Stimulated activated CD8-positive, alpha-beta memory T cell treated with anti-CD3 and anti-CD28 coated beads, Interleukin-7, amount 100 ng/mL, for 1 hour (primary cell): ENCODE results near the gene ACVR1.
"Not testable (repeated sequence)": the region's sequence is repeated elsewhere in the genome, so short reads cannot be mapped to it uniquely, and the experiment has no call there.

Experiments
- DNase-seq, 2 donors: peaks; one replicate each; pipeline ENCODE4 v3.0.0-alpha.2; 2020; ENCODE audit warnings: low read depth in 2 of 2

The ACVR1 gene

GRCh38 chr2:157758586-157758985 lies 117.5 kb downstream of the ACVR1 start:
- DNase-seq, result no peak

DNA sequence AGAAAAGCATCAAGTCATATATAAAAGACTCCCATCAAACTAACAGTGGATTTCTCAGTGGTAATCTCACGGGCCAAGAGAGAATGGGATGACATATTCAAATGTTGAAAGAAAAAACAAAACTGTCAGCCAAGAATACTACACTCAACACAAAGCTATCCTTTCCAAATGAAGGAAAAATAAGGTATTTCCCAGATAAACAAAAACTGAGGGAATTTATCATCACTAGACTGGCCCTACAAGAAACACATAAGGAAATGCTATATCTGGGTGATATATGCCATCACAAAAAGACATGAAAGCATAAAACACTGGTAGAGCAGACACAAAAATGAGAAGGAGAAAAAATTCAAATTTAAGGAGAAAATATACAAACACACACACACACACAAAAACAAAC lies 118.6 kb downstream of the ACVR1 start:
- no peak for DNase-seq

GRCh38 chr2:157756447-157756846 lies 119.7 kb downstream of the ACVR1 start:
- not testable (repeated sequence) for DNase-seq

DNA sequence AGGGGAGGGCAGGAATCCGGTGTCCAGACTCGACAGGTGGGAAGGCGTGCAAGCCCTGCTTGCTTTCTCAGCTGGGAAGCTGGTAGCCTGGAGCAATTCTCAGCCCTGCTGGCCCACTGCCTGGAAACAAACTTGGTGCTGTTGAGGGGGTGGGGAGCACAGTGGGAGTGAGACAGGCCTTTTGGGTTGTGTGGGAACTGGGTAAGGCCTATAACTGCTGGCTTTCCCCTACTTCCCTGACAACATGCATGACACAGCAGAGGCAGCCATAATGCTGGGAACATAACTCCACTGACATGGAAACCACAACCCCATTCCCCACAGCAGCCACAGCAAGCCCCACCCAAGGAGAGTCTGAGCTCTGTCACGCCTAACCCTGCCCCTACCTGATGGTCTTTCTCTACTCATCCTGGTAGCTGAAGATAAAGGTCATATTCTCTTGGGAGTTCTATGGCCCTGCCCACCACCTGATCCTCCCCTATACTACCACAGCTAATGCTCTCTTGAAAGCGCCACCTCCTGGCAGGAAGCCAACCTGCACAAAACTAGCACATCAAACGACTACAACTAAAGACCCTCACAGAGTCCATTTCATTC lies 124.6 kb downstream of the ACVR1 start:
- DNase-seq, result no peak

- DNase-seq, result no peak
These were observed 126.4 kb downstream of the ACVR1 start for GRCh38 chr2:157749684-157750083.

GRCh38 chr2:157748371-157749142 lies 127.6 kb downstream of the ACVR1 start:
- no peak for DNase-seq

DNA sequence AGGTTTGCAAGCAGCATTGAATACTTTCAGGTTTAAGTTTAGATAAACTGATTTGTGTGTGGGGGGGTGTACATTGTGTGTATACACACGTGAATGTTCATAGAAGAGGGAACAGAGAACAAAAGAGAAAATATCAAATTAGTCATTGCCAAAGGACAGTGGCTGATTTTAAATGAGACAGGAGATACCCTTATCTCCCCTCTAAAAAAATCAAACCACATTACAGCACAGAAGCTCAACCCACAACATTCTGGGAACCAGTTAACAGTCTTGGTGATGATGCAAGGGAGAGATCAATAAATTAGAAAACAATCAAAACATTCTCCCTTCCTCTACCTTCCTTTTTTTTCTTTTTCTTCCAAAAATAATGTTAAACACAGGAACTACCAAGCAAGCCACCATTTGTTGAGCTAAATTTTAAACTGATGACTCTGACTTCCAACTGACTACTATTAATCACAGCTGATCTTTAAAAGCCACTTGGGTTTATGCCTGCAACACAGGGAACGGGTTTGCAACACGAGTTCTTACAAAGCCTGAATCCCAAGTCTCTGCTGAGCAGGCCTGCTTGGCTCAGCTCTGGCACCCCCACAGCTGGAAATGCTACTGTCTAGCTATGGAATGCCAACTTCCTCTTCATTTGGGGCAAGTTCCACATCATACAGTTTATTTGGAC lies 128.3 kb downstream of the ACVR1 start:
- no peak for DNase-seq

DNA sequence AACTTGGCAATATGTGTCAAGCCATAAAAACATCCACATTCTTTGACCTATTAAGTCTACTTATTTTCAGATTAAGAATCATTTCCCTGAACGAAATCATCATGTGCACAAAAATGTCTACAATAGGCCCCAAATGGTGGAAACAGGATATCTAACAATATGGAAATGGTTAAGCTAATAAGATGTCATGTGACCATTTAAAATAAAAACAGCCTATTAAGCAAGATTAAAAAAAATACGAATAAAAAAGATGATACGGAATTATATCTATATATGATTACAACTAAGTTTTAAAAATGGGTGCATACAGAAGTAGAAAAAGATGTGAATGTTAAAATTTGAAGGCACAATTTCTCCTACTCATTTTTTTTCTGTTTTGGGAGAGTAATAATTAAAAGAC lies 128.8 kb downstream of the ACVR1 start:
- no peak for DNase-seq

DNA sequence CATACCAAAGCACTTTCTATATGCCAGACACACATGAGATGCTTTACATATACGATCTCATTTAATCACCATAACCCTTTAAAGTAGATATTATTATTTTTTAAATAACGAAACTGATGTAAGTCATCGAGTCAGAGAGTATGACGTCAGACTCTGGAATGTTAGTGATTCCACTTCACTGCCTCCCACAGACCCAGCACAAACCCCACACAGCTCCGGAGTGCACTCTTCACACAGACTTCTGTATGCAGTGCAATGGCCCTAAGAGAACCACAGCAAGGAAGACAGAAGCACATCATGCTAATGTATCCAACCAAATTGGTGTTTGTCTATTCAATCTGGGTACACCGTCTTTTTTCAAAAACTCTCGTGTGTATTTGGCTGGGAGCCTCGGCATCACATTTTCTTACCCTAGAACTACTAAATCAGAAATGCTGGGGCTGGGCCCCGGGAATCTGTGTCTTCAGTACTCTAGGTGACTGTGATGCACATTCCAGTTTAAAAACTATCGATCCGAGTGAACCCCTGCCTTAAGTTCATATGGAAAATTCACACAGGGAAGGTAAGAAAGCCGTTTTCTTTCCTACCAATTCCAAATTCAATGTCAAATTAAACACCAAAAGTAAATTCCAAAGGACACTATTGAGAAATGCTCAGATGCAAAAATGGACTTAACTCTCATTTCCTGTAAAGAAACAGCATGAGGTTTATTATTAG lies 129.7 kb downstream of the ACVR1 start:
- no peak for DNase-seq

DNA sequence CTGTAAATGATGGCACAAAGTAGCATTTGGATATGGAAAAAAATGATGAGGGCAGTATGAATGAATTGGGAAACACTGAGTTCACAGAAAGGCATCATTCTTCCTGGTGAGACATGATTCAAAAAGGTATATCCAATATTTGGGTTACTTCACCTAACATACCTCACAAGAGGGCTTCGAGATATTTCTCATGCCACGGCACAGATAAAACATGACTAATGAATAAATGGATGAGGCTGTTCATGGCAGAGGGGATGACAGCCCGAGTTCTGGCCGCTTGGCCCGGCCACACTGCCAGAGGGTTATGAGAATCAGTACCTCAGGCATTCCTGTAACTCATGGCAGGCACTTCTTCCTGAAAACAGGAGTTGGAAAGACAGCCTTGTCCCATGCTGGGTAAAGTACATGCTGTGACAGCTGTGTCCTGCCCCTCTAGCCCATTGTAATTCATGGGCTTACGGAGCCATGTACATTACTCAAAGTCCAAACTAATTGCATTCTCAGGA lies 131.5 kb downstream of the ACVR1 start:
- no peak for DNase-seq

- no peak for DNase-seq
These were observed 133.1 kb downstream of the ACVR1 start for GRCh38 chr2:157743051-157743450.

GRCh38 chr2:157741819-157742484 lies 134.2 kb downstream of the ACVR1 start:
- DNase-seq, result no peak

DNA sequence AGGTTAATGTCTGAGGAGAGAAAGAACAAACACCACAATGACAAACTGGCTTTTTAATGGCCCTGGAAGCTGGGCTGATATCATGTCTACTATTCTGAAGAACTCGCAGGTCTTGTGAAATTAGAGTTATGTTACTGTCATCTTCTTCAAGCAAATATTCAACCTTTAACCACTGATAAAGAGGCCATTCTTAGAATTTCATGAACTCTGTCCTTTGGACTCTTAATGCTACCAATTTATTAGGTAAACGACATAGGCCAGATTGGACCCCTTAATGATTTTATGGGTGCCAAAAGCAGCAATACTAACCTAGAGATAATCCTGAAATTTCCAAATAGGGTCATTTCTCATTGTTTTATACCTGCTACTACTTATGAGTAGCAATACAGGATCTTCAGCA lies 138.5 kb downstream of the ACVR1 start:
- no peak for DNase-seq

DNA sequence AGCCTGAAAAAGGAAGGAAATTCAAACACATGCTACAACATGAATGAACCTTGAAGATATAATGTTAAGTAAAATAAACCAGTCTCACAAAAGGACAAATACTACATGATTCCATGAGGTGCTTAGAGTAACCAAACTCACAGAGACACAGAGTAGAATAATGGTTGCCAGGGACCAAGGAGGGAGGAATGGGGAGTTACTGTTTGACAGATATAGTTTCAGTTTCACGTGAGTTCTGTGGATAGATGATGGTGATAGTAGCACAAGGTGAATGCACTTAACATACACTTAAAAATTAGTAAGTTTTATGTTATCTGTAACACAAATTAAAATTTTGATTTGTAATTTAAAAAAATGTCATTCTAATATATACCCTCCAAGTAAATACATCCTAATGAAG lies 140.6 kb downstream of the ACVR1 start:
- DNase-seq, result no peak

DNA sequence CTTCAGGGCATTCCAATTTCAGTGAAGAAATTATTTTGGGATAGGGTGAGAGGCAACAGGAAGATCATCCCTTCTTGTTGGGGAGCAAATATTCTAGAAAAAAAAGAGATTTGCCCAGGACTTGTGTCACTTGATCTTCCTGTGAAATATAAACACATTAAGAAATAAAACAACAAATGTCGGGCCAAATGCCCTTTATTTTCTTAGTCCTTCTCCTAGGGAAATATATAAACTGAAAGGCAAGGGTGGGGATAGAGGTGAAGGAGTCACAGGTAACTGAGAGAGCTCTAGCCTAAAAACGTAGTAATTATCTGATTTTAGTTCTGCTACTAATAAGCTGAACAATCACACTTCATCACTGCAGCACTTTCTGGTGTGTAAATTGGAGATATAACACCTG lies 142.9 kb downstream of the ACVR1 start:
- no peak for DNase-seq

DNA sequence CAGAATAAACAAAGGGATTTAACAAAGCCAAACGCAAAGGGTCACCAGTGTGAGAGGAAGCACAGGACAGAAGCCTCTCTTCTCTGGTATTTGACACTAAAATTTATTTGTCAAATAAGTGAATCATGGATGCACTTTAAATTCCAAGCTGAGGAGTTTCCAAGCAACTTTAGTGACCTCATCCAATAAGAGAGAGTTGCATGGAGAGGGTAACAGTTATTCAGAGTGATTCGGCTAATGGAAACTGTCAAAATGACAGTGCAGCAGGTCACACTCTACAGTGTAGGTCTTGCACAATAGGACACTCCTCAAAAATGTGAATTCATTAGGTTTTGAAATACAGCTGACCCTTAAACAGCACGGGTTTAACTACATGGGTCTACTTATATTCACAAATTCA lies 143.5 kb downstream of the ACVR1 start:
- no peak for DNase-seq

GRCh38 chr2:157727693-157728092 lies 148.4 kb downstream of the ACVR1 start:
- DNase-seq, result no peak

DNA sequence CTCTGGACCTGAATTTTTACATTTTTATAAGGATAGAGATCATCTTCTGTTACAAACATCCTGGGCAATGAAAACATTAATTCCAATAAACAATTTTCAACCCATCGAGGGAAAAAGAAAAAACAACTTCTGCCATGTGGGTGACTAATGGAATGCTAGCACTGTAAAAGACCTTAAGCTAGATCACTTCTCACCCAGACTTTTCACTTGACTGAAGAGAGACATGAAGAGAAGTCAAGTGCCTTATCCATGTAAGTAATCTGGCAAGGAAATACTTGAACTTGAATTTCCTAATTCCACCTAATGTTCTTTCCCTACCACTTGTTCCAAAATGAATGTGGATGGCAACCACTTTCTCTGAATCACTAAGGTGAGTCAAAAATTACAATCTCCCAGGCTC lies 149.2 kb downstream of the ACVR1 start:
- DNase-seq, result no peak

GRCh38 chr2:157725846-157726245 lies 150.3 kb downstream of the ACVR1 start:
- DNase-seq, result no peak

DNA sequence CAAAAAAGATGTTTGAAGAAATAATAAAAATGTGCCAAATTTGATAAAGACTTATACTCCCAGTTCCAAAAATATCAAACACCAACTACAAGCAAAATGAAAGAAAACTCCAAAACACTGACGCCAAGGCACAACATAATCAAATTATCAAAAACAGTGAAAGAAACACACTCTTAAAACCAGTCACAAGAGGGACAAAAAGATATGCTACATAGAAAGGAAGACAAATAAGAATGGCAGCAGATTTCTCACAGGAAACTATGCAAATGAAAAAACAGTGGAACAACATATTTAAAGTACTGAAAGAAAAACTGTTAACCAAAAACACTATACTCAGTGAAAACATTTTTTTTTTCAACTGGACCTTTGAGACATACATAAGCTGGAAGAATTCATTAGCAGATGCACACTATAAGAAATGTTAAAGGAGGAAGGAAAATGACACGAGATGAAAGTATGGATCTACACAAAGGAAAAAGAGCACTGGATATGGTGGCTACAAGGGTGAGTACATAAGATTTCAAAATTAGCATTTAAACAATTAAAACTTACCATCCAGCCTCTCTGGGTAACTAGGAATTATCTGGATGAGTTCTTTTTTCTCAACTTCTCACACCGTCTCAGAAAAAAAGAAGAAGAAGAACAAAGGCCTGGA lies 153.4 kb downstream of the ACVR1 start:
- DNase-seq, result no peak

GRCh38 chr2:157720504-157720903 lies 155.6 kb downstream of the ACVR1 start:
- no peak for DNase-seq
